Stimulated activated CD4-positive, alpha-beta T cell treated with anti-CD3 and anti-CD28 coated beads, TNF-alpha, amount 100 ng/mL, for 1 hour (primary cell): ENCODE measurements around the gene NBEAL1.
"Not testable (repeated sequence)": the region's sequence is repeated elsewhere in the genome, so short reads cannot be mapped to it uniquely, and the experiment has no call there.

ENCODE experiments used
- DNase-seq, 3 donors: peaks; one replicate each; pipeline ENCODE4 v3.0.0-alpha.2; 2020; ENCODE audit warnings: low read depth in 3 of 3, low spot score in 1 of 3

The NBEAL1 gene

GRCh38 chr2:203014456-203015199, at the start of gene NBEAL1:
Gene NBEAL1, plus strand, starts transcription at chr2:203014875. Its CDS starts 1,510 bp downstream, at chr2:203016385.
- peak; percentile 89 to 96 (median 93) for DNase-seq

- no peak for DNase-seq
These were observed 48.7 kb upstream of the NBEAL1 start for GRCh38 chr2:202965810-202966460.

GRCh38 chr2:202969404-202969803, 45.3 kb upstream of the NBEAL1 start:
- not testable (repeated sequence) for DNase-seq

GRCh38 chr2:202976809-202977208, 37.9 kb upstream of the NBEAL1 start:
- DNase-seq = no peak

GRCh38 chr2:202982779-202983491, 31.7 kb upstream of the NBEAL1 start:
- no peak for DNase-seq

GRCh38 chr2:202989749-202990148, 24.9 kb upstream of the NBEAL1 start:
- DNase-seq = no peak

- no peak for DNase-seq
These were observed 24.2 kb upstream of the NBEAL1 start for GRCh38 chr2:202990501-202990900.

GRCh38 chr2:202997113-202997512, 17.6 kb upstream of the NBEAL1 start:
- not testable (repeated sequence) for DNase-seq

- DNase-seq = no peak
These were observed 12.4 kb upstream of the NBEAL1 start for GRCh38 chr2:203002054-203002821.

GRCh38 chr2:203003716-203004115, 11.0 kb upstream of the NBEAL1 start:
- no peak for DNase-seq

- DNase-seq = no peak
These were observed 2.0 kb downstream of the NBEAL1 start for GRCh38 chr2:203016716-203017115.

- DNase-seq = no peak
These were observed 3.5 kb downstream of the NBEAL1 start for GRCh38 chr2:203018181-203018580.

- no peak for DNase-seq
These were observed 4.5 kb downstream of the NBEAL1 start for GRCh38 chr2:203019142-203019541.

- no peak for DNase-seq
These were observed 7.3 kb downstream of the NBEAL1 start for GRCh38 chr2:203021991-203022390.

GRCh38 chr2:203022751-203023150, 8.1 kb downstream of the NBEAL1 start:
- DNase-seq = no peak

- no peak for DNase-seq
These were observed 10.9 kb downstream of the NBEAL1 start for GRCh38 chr2:203025592-203025991.

- DNase-seq = no peak
These were observed 15.9 kb downstream of the NBEAL1 start for GRCh38 chr2:203030545-203030944.

GRCh38 chr2:203030991-203031390, 16.3 kb downstream of the NBEAL1 start:
- DNase-seq = no peak

GRCh38 chr2:203033395-203033794, 18.7 kb downstream of the NBEAL1 start:
- DNase-seq = no peak

- no peak for DNase-seq
These were observed 21.3 kb downstream of the NBEAL1 start for GRCh38 chr2:203035879-203036470.

- no peak for DNase-seq
These were observed 22.4 kb downstream of the NBEAL1 start for GRCh38 chr2:203037026-203037425.
